Sigmoid colon (tissue), 4 donors: ENCODE data around the gene URB2.
A peak's percentile ranks its signal among the peaks of the same experiment; 100 is the strongest.

Source experiments
- CTCF ChIP-seq, 4 experiments: fragments of 450-650 bp in 3 of 4; fragments of 200-600 bp in 1 of 4; IDR thresholded peaks; one replicate each; pipeline ENCODE4 v1.5.1; 2016 to 2019; ENCODE audit warnings: antibody characterized with exemption in 4 of 4, mild to moderate bottlenecking in 3 of 4, moderate library complexity in 2 of 4
- EP300 ChIP-seq, 4 donors: sonication (generic); formaldehyde crosslinking; IDR thresholded peaks; one replicate each; pipeline ENCODE4 v1.6.1; 2017; ENCODE audit warnings: antibody characterized with exemption in 4 of 4
- POLR2AphosphoS5 ChIP-seq, 4 donors: sonication (generic); formaldehyde crosslinking; IDR thresholded peaks; one replicate each; pipeline ENCODE4 v1.6.1; 2017; ENCODE audit warnings: antibody characterized with exemption in 4 of 4

GRCh38 chr1:229625915-229626831 lies at the start of gene URB2, which contains the start of gene TAF5L:
- TF ChIP-seq POLR2AphosphoS5 (IDR thresholded peaks at IDR 0.05) (peak in 3 of 4 donors; percentile 47 to 68 (median 53)), CTCF (IDR thresholded peaks at IDR 0.05) (no peak), EP300 (IDR thresholded peaks at IDR 0.05) (no peak)
